ENCODE results near the gene ZNF507. TPM values are rescaled to one million over a fixed set of nuclear protein-coding genes. Genes with fewer than 3 reads are reported as not detected.
A peak's percentile ranks its signal among the peaks of the same experiment; 100 is the strongest.

Gene ZNF507
- total and polyA plus RNA-seq, 2 of the 8 experiments (the other 6 are each of a cell fraction or from before 2014, with no cell fraction given), result 8.6 to 28.8 TPM

DNA sequence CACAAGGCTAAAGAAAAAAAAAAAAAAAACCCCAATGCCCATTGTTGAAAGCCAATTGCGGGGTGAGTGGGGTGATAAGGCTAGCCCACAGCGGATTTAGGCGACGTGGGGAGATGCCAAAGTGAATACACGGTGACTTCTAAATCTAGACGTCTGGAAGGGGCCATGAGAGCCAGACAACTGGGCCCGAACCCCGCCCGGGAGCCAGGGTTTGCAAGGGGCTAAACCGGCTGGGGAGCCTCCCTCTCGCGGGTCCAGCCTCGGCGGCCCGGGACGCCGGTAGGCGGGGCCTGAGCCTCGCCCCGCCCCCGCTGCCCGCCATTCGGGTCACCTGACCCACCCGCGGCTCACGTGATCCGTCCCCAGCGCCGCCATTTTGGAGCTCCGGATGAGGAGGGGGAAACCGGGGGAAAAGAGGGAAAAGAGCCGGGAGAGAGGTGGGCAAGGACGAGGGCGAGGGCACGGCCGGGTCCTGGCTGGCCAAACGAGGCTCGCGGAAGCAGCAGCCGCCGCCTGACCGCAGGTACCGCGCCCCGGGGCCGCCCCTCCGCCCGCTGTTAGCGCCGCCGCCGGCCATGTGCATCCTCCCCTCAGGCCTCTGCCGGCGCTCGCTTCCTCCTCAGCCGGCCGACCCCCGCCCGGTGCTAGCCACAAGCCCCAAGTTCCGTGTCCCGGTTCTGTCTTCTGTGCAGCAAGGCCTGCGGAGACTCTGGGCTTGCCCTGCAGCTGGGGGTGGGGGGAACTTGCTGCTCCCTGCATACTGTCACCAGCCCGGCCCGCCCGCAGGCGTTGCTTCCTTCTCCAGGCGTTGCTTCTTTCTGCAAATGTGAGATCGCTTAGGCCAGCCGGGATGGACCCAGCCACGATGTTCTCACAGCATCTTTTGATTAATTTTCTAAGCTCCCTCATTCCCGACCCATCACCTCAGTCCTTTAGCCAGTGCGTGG, at the start of gene ZNF507 (continued):
- TF ChIP-seq RBBP5 (IDR thresholded peaks at IDR 0.05; ENCODE audit: borderline replicate concordance, low read depth, low read length) (no peak; the same call in 1 of the 2 replicates), YY1 (IDR thresholded peaks at IDR 0.05; ENCODE audit: low read depth, low read length) (peak; percentile 98), RFX5 (IDR thresholded peaks at IDR 0.05; ENCODE audit: borderline replicate concordance, low read depth, low read length) (no peak), SIRT6 (IDR thresholded peaks at IDR 0.05; ENCODE audit: low read length) (no peak)
